Spleen (tissue), 11 donors: ENCODE results near the gene RING1. TPM values are rescaled to one million over a fixed set of nuclear protein-coding genes. Genes with fewer than 3 reads are reported as not detected.

Source experiments
- DNase-seq: peaks from one replicate; pipeline ENCODE4 v3.0.0-alpha.2; 2020
- H3K27ac ChIP-seq, 8 donors: fragments of 200-600 bp; sonication (generic) in 7 of 8; 1 replicate in 4 of 8; 2 replicates in 4 of 8; pipeline versions ENCODE4 v1.5.0 to v1.8.0; 2016 to 2021; ENCODE audit warnings: inconsistent platforms in 4 of 8, mild to moderate bottlenecking in 4 of 8, moderate library complexity in 1 of 8
- H3K27me3 ChIP-seq, 7 donors: fragments of 200-600 bp; sonication (generic) in 6 of 7; replicated peaks in 1 of 7; 1 replicate in 4 of 7; 2 replicates in 3 of 7; pipeline versions ENCODE4 v1.5.0 to v1.8.0; 2016 to 2021; ENCODE audit warnings: inconsistent platforms in 3 of 7, mild to moderate bottlenecking in 1 of 7
- H3K36me3 ChIP-seq, 6 donors: fragments of 200-600 bp; sonication (generic) in 5 of 6; 1 replicate in 4 of 6; 2 replicates in 2 of 6; pipeline versions ENCODE4 v1.5.0 to v1.8.0; 2016 to 2021; ENCODE audit warnings: inconsistent platforms in 2 of 6
- H3K4me1 ChIP-seq, 6 donors: fragments of 200-600 bp; sonication (generic) in 5 of 6; 1 replicate in 3 of 6; 2 replicates in 3 of 6; pipeline versions ENCODE4 v1.5.0 to v1.8.0; 2016 to 2021; ENCODE audit warnings: inconsistent platforms in 3 of 6
- H3K4me3 ChIP-seq, 8 donors: fragments of 200-600 bp; sonication (generic) in 7 of 8; 1 replicate in 4 of 8; 2 replicates in 4 of 8; pipeline versions ENCODE4 v1.5.0 to v1.8.0; 2016 to 2021; ENCODE audit warnings: inconsistent platforms in 4 of 8, mild to moderate bottlenecking in 4 of 8, moderate library complexity in 2 of 8
- H3K9me3 ChIP-seq, 8 donors: fragments of 200-600 bp; sonication (generic) in 7 of 8; 1 replicate in 4 of 8; 2 replicates in 4 of 8; pipeline versions ENCODE4 v1.5.0 to v1.8.0; 2016 to 2021; ENCODE audit warnings: inconsistent platforms in 4 of 8
- CTCF ChIP-seq, 11 experiments: fragments of 200-600 bp in 7 of 11; fragments of 450-650 bp in 4 of 11; sonication (generic) in 4 of 11; IDR thresholded peaks in 8 of 11; conservative IDR thresholded peaks in 3 of 11; 1 replicate in 7 of 11; 2 replicates in 4 of 11; pipeline versions ENCODE4 v1.4.0 to v1.8.0; 2016 to 2021; ENCODE audit warnings: antibody characterized with exemption in 11 of 11, inconsistent platforms in 4 of 11, mild to moderate bottlenecking in 1 of 11
- POLR2A ChIP-seq, 3 donors: fragments of 450-650 bp; IDR thresholded peaks; one replicate each; pipeline ENCODE4 v1.5.1; 2017; ENCODE audit warnings: antibody characterized with exemption in 3 of 3, mild to moderate bottlenecking in 1 of 3
- POLR2AphosphoS5 ChIP-seq, 3 donors: sonication (generic); formaldehyde crosslinking; IDR thresholded peaks; one replicate each; pipeline ENCODE4 v1.5.1; 2017; ENCODE audit warnings: antibody characterized with exemption in 3 of 3
- WGBS, 5 donors: extraction: QIAGEN DNeasy Blood & Tissue Kit in 3 of 5; methylation state at CpG; one replicate each; pipeline versions ENCODE4 v1.1.5 to v1.1.7; 2013 to 2018; 5-methylcytosine and 5-hydroxymethylcytosine counted together
- intact Hi-C: fragments of 100-400 bp; cut with DNase I; formaldehyde crosslinking; loops from one replicate; pipeline ENCODE4 v1.15.0; 2023; ENCODE audit warnings: low total_unique reads
- polyA plus RNA-seq, 3 donors: library from polyadenylated mRNA; stranded (reverse); fragments of 200-250 nt; gene quantifications; one replicate each; pipeline ENCODE4 v1.2.1, GENCODE V29; 2013
- total RNA-seq, 7 donors: library from RNA; depleted of rRNA in 3 of 7; stranded (reverse); fragments of >200 nt in 3 of 7; fragmentation: NEBNext Ultra II Directional in 4 of 7; extraction: Animal tissue kit (Norgen Biotek cat#: 25700) in 4 of 7; gene quantifications; one replicate each; pipeline versions ENCODE4 v1.1.0 to v1.2.1, GENCODE V29; 2016 to 2021
- donor health status: healthy with polysubstance abuse.
- donor health status: DM: no; HTN: no; CAD: no; lungs with moderate emphysema.
- donor health status: DM: no; HTN: no; CAD: no.
- donor health status: Bipolar disorder and iron deficiency.
- donor health status: healthy.
- donor health status: DM: no; HTN: no; CAD: no.
- donor health status: DM: yes; HTN: yes; CAD: no.

Gene RING1
- total and polyA plus RNA-seq, 10 donors: 13.4 to 42.3 (median 31.0) TPM

- intact Hi-C loops: loop anchor here (10.0 kb wide), 1 partner anchor 232 kb away; the partner anchor contains the start of gene HLA-DOA
- Histone ChIP-seq H3K4me1 (no peaks in the 10 kb centered on the region), H3K27me3 (peaks cover 0 to 57% (median 0%) of the 10 kb centered on the region in 7 donors), H3K36me3 (no peaks in the 10 kb centered on the region), H3K9me3 (no peaks in the 10 kb centered on the region), H3K27ac (no peak overlapping the region), H3K4me3 (no peak overlapping the region)
- DNase-seq: no peak
- TF ChIP-seq CTCF (IDR thresholded peaks at IDR 0.05 in 8 of 11, conservative IDR thresholded peaks at IDR 0.05 in 3 of 11) (no peak), POLR2AphosphoS5 (IDR thresholded peaks at IDR 0.05) (no peak), POLR2A (IDR thresholded peaks at IDR 0.05) (no peak)
Measured at GRCh38 chr6:33236328-33236727, 28.0 kb downstream of the RING1 start.

DNA sequence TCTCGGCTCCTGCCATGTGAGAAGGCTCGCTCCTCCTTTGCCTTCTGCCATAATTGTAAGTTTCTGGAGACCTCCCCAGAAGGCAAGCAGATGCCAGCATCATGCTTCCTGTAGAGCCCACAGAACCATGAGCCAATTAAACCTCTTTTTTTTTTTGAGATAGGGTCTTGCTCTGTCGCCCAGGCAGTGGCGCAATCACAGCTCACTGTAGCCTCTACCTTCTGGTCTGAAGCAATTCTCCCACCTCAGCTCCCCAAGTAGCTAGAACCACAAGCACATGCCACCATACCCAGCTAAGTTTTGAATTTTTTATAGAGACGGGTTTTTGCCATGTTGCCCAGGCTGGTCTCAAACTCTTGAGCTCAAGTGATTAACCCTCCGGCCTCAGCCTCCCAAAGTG is 28.6 kb downstream of the RING1 start:
- TF ChIP-seq CTCF (IDR thresholded peaks at IDR 0.05 in 8 of 11, conservative IDR thresholded peaks at IDR 0.05 in 3 of 11) (no peak), POLR2A (IDR thresholded peaks at IDR 0.05) (no peak)
- Histone ChIP-seq H3K36me3 (no peaks in the 10 kb centered on the region), H3K4me3 (no peak overlapping the region), H3K27ac (no peak overlapping the region), H3K27me3 (peaks cover 0 to 57% (median 0%) of the 10 kb centered on the region in 7 donors), H3K9me3 (no peaks in the 10 kb centered on the region), H3K4me1 (no peaks in the 10 kb centered on the region)
- no peak for DNase-seq
- 85 to 94% (median 88%) methylated on average over 6 of the region's 6 CpGs for whole genome bisulfite sequencing, 5 donors
- intact Hi-C loops: loop anchor here (10.0 kb wide), 1 partner anchor 232 kb away; the partner anchor contains the start of gene HLA-DOA

DNA sequence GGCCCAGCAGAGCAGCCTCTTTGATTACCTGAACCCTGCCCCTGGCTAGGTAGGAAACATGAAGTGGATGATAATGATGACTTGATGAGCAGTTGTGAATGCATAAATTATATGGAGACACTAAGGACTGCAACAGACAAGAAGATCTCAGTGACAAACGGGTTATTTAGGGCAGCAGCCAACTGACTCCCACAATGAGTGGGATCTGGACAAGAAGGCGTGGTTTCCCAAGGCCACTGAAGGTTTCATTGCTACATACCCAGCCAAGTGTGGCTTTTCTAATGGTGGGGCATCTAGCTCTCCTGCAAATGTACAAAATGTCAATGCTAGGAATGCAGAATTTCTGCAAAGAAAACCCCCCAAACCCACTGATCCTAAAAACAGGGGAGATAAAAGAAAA is 29.4 kb downstream of the RING1 start:
- H3K27ac ChIP-seq: no peak overlapping the region
- TF ChIP-seq POLR2AphosphoS5 (IDR thresholded peaks at IDR 0.05) (no peak), POLR2A (IDR thresholded peaks at IDR 0.05) (no peak)
- H3K9me3 ChIP-seq: no peaks in the 10 kb centered on the region
- no peaks in the 10 kb centered on the region for H3K36me3 ChIP-seq
- WGBS, 5 donors: 46 to 70% (median 56%) methylated on average over 2 of the region's 2 CpGs
- H3K4me3 ChIP-seq: no peak overlapping the region
- intact Hi-C loops: loop anchor here (10.0 kb wide), 1 partner anchor 233 kb away; the partner anchor contains the start of gene HLA-DOA
- no peak for DNase-seq
- H3K4me1 ChIP-seq: no peaks in the 10 kb centered on the region
- H3K27me3 ChIP-seq: peaks cover 0 to 51% (median 0%) of the 10 kb centered on the region in 7 donors

GRCh38 chr6:33241968-33242367 is 33.7 kb downstream of the RING1 start:
- H3K27ac ChIP-seq: no peak overlapping the region
- H3K4me1 ChIP-seq: no peaks in the 10 kb centered on the region
- WGBS, 5 donors: 43 to 48% (median 44%) methylated on average over 3 of the region's 3 CpGs
- no peak for DNase-seq
- peaks cover 0 to 34% (median 0%) of the 10 kb centered on the region in 7 donors for H3K27me3 ChIP-seq
- H3K9me3 ChIP-seq: no peaks in the 10 kb centered on the region
- intact Hi-C loops: no loop called here
- no peak overlapping the region for H3K4me3 ChIP-seq
- TF ChIP-seq POLR2AphosphoS5 (IDR thresholded peaks at IDR 0.05) (no peak), POLR2A (IDR thresholded peaks at IDR 0.05) (no peak), CTCF (IDR thresholded peaks at IDR 0.05 in 8 of 11, conservative IDR thresholded peaks at IDR 0.05 in 3 of 11) (no peak)
- H3K36me3 ChIP-seq: no peaks in the 10 kb centered on the region

- no peak overlapping the region for H3K27ac ChIP-seq
- intact Hi-C loops: no loop called here
- TF ChIP-seq POLR2AphosphoS5 (IDR thresholded peaks at IDR 0.05) (no peak), CTCF (IDR thresholded peaks at IDR 0.05 in 8 of 11, conservative IDR thresholded peaks at IDR 0.05 in 3 of 11) (no peak), POLR2A (IDR thresholded peaks at IDR 0.05) (no peak)
- peaks cover 3 to 11% (median 10%) of the 10 kb centered on the region in 6 donors for H3K4me1 ChIP-seq
- peak; percentile 5 for DNase-seq
- H3K4me3 ChIP-seq: no peak overlapping the region
- no peaks in the 10 kb centered on the region for H3K9me3 ChIP-seq
- WGBS, 5 donors: 47 to 71% (median 55%) methylated on average over 1 of the region's 1 CpG
- no peaks in the 10 kb centered on the region for H3K36me3 ChIP-seq
- H3K27me3 ChIP-seq: peaks cover 0 to 38% (median 0%) of the 10 kb centered on the region in 7 donors
Measured at GRCh38 chr6:33243476-33243875, 35.2 kb downstream of the RING1 start.
